Measurements from ENCODE around the gene SPTBN4.
A peak's percentile ranks its signal among the peaks of the same experiment; 100 is the strongest.

Gene SPTBN4

GRCh38 chr19:40466985-40467734 is at the start of gene SPTBN4:
TSS of gene SPTBN4 (plus strand) at chr19:40467001. CDS start at chr19:40472622, 5,621 bp downstream.
- peak within 1 kb of the TSS; percentile 34 for H3K4me3 ChIP-seq (ENCODE audit: low read depth, low read length)
- no peak for TF ChIP-seq CTCF (IDR thresholded peaks at IDR 0.05; ENCODE audit: borderline replicate concordance, insufficient read depth, low read depth, low read length)

- H3K4me3 ChIP-seq (ENCODE audit: low read depth, low read length): no peak overlapping the region
- TF ChIP-seq CTCF (IDR thresholded peaks at IDR 0.05; ENCODE audit: borderline replicate concordance, insufficient read depth, low read depth, low read length): no peak
Observed at GRCh38 chr19:40417643-40417981, 49.2 kb upstream of the SPTBN4 start.

- no peak for TF ChIP-seq CTCF (IDR thresholded peaks at IDR 0.05; ENCODE audit: borderline replicate concordance, insufficient read depth, low read depth, low read length)
- H3K4me3 ChIP-seq (ENCODE audit: low read depth, low read length): no peak overlapping the region
Observed at GRCh38 chr19:40418040-40418439, 48.8 kb upstream of the SPTBN4 start.

GRCh38 chr19:40419066-40419612 is 47.7 kb upstream of the SPTBN4 start:
- no peak overlapping the region for H3K4me3 ChIP-seq (ENCODE audit: low read depth, low read length)
- no peak for TF ChIP-seq CTCF (IDR thresholded peaks at IDR 0.05; ENCODE audit: borderline replicate concordance, insufficient read depth, low read depth, low read length)

GRCh38 chr19:40419780-40420179 is 47.0 kb upstream of the SPTBN4 start:
- TF ChIP-seq CTCF (IDR thresholded peaks at IDR 0.05; ENCODE audit: borderline replicate concordance, insufficient read depth, low read depth, low read length): no peak

GRCh38 chr19:40420451-40420765 is 46.4 kb upstream of the SPTBN4 start:
- no peak for TF ChIP-seq CTCF (IDR thresholded peaks at IDR 0.05; ENCODE audit: borderline replicate concordance, insufficient read depth, low read depth, low read length)
- peak overlapping the region; percentile 79 for H3K4me3 ChIP-seq (ENCODE audit: low read depth, low read length)

More at GRCh38 chr19:40419780-40420179, 47.0 kb upstream of the SPTBN4 start:
- H3K4me3 ChIP-seq (ENCODE audit: low read depth, low read length): no peak overlapping the region

Measured in GM12875 (cell line).